Psoas muscle (tissue), 8 donors: Measurements from ENCODE around the gene AMOT. TPM values are rescaled to one million over a fixed set of nuclear protein-coding genes. Genes with fewer than 3 reads are reported as not detected.

Source experiments
- ATAC-seq, 4 donors: fragments of 200-7000 bp; cut with Tn5 transposase; one replicate each; pipeline ENCODE4 v1.9.1; 2020; ENCODE audit warnings: moderate library complexity in 3 of 4, mild to moderate bottlenecking in 2 of 4
- DNase-seq, 2 donors: peaks; one replicate each; pipeline ENCODE4 v3.0.0-alpha.2; 2020
- H3K27ac ChIP-seq: fragments of 200-600 bp; one replicate; pipeline ENCODE4 v1.8.0; 2022
- H3K27me3 ChIP-seq, 3 donors: fragments of 200-600 bp in 1 of 3; one replicate each; pipeline versions ENCODE4 v1.6.1 to v1.8.0; 2013 to 2022; ENCODE audit warnings: low read length in 2 of 3, mild to moderate bottlenecking in 2 of 3, moderate library complexity in 1 of 3; ENCODE audit not compliant: insufficient read depth in 3 of 3
- H3K36me3 ChIP-seq, 2 donors: fragments of 200-600 bp in 1 of 2; one replicate each; pipeline versions ENCODE4 v1.6.1 to v1.8.0; 2013 to 2022; ENCODE audit warnings: low read depth in 1 of 2, mild to moderate bottlenecking in 1 of 2, moderate library complexity in 1 of 2; ENCODE audit not compliant: insufficient read depth in 1 of 2
- H3K4me1 ChIP-seq: fragments of 200-600 bp; one replicate; pipeline ENCODE4 v1.8.0; 2022
- H3K4me3 ChIP-seq: fragments of 200-600 bp; one replicate; pipeline ENCODE4 v1.8.0; 2022; ENCODE audit warnings: mild to moderate bottlenecking
- H3K9me3 ChIP-seq: fragments of 200-600 bp; one replicate; pipeline ENCODE4 v1.8.0; 2022
- WGBS, 3 donors: extraction: QIAGEN DNeasy Blood & Tissue Kit; methylation state at CpG; one replicate each; pipeline versions ENCODE4 v1.1.6 to v1.1.7; 2013; 5-methylcytosine and 5-hydroxymethylcytosine counted together
- intact Hi-C, 2 donors: fragments of 100-400 bp; cut with DNase I; formaldehyde crosslinking; loops; one replicate each; pipeline versions ENCODE4 v1.11.0 to v1.14.2; 2022
- long read RNA-seq, 2 donors: library from polyadenylated mRNA; unstranded; transcript quantifications; one replicate each; pipeline ENCODE4 v2.0.0, GENCODE V29; 2021
- polyA plus RNA-seq, 3 donors: library from polyadenylated mRNA; stranded (reverse); fragments of 200-250 nt; gene quantifications; one replicate each; pipeline ENCODE4 v1.2.3, GENCODE V29; 2013
- total RNA-seq, 4 donors: library from RNA; stranded (reverse); fragmentation: NEBNext Ultra II Directional in 2 of 4; extraction: Animal tissue kit (Norgen Biotek cat#: 25700) in 2 of 4; gene quantifications; one replicate each; pipeline versions ENCODE4 v1.2.1 to v1.2.4, GENCODE V29; 2021 to 2023
- TF ChIP-seq, protein P1 (sequence below): fragments of 200-600 bp; IDR thresholded peaks from one replicate; pipeline ENCODE4 v1.8.0; 2022; ENCODE audit warnings: antibody characterized with exemption
- donor health status: healthy with polysubstance abuse.
- donor health status: DM: no; HTN: no; CAD: no; lungs with moderate emphysema.
- donor health status: Bipolar disorder and iron deficiency.
- donor health status: healthy.
- donor health status: DM: yes; HTN: yes; CAD: no.
- donor health status: DM: no; HTN: no; CAD: no.
- donor health status: DM: no; HTN: no; CAD: no.
- donor health status: DM: yes; HTN: yes; CAD: no.

Gene AMOT, protein sequence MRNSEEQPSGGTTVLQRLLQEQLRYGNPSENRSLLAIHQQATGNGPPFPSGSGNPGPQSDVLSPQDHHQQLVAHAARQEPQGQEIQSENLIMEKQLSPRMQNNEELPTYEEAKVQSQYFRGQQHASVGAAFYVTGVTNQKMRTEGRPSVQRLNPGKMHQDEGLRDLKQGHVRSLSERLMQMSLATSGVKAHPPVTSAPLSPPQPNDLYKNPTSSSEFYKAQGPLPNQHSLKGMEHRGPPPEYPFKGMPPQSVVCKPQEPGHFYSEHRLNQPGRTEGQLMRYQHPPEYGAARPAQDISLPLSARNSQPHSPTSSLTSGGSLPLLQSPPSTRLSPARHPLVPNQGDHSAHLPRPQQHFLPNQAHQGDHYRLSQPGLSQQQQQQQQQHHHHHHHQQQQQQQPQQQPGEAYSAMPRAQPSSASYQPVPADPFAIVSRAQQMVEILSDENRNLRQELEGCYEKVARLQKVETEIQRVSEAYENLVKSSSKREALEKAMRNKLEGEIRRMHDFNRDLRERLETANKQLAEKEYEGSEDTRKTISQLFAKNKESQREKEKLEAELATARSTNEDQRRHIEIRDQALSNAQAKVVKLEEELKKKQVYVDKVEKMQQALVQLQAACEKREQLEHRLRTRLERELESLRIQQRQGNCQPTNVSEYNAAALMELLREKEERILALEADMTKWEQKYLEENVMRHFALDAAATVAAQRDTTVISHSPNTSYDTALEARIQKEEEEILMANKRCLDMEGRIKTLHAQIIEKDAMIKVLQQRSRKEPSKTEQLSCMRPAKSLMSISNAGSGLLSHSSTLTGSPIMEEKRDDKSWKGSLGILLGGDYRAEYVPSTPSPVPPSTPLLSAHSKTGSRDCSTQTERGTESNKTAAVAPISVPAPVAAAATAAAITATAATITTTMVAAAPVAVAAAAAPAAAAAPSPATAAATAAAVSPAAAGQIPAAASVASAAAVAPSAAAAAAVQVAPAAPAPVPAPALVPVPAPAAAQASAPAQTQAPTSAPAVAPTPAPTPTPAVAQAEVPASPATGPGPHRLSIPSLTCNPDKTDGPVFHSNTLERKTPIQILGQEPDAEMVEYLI
- total RNA-seq (100 to 1,000 TPM in 3 of 4 donors, 10 to 100 TPM in 1; 72.6 to 148 (median 143) TPM), polyA plus RNA-seq (10 to 100 TPM in 1 of 3 donors, 1 to 10 TPM in 2; 2.5 to 21.0 (median 9.5) TPM)
- long read RNA-seq, donor 1, partial matches to known transcripts: 3 of 9 reads
- long read RNA-seq, donor 1, other reads (novel, unspliced or antisense): 6 of 9 reads
- long read RNA-seq, donor 2, partial matches to known transcripts: 10 of 18 reads
- long read RNA-seq, donor 2, other reads (novel, unspliced or antisense): 8 of 18 reads

DNA sequence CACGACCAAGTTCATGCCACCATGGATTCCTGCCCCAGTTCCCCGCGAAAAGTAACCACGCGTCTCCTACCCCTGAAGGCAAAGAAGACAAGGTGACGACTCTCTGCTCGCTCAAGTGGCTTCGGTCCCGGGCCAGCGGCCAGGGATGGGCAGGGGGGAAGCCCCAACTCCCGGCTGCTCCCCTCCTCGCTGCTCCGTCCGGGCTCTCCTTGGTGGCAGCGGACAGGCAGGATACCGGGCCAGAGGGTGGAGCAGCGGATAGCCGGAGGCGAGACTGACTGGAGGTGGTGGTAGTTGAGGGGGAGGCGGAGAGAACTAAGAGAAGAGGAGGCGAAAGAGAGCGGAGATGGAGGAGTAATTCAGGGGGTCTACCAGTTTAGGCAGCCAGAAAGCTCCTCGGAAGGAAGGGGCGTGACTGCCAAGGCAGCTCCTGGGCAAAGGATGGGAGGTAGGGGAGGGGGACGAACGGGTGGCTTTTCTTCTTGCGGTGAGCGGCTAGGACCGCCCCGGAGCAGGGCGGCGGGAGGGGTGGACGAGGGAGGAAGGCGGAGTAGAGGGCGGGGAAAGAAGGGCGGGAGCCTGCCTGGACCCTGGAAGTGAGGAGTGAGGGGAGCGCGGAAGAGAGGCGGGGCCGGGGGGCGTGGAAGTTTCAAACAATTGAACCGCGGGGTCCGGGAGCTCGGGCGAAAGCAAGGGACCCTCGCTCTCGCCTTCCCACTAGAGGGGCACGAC is at the start of gene AMOT:
Gene AMOT, minus strand, starts transcription at position 450 of the 732 bp plus-strand sequence. CDS start 17,705 bp downstream, outside the sequence.
- Histone ChIP-seq H3K4me1 (no peaks in the 10 kb centered on the region), H3K27ac (peak within 1 kb of the TSS; percentile 70), H3K27me3 (peaks cover 0 to 28% (median 0%) of the 10 kb centered on the region in 3 donors), H3K4me3 (peak within 1 kb of the TSS; percentile 71), H3K9me3 (no peaks in the 10 kb centered on the region), H3K36me3 (no peaks in the 10 kb centered on the region)
- TF ChIP-seq, protein P1, sequence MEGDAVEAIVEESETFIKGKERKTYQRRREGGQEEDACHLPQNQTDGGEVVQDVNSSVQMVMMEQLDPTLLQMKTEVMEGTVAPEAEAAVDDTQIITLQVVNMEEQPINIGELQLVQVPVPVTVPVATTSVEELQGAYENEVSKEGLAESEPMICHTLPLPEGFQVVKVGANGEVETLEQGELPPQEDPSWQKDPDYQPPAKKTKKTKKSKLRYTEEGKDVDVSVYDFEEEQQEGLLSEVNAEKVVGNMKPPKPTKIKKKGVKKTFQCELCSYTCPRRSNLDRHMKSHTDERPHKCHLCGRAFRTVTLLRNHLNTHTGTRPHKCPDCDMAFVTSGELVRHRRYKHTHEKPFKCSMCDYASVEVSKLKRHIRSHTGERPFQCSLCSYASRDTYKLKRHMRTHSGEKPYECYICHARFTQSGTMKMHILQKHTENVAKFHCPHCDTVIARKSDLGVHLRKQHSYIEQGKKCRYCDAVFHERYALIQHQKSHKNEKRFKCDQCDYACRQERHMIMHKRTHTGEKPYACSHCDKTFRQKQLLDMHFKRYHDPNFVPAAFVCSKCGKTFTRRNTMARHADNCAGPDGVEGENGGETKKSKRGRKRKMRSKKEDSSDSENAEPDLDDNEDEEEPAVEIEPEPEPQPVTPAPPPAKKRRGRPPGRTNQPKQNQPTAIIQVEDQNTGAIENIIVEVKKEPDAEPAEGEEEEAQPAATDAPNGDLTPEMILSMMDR: no peak
- ATAC-seq (peak; percentile 83 to 88 (median 86)), DNase-seq (peak; percentile 79 to 84)
- intact Hi-C loops: no loop called here
- WGBS, 3 donors: 0 to 20% (median 1%) methylated on average over 25 to 48 of the region's 49 CpGs

DNA sequence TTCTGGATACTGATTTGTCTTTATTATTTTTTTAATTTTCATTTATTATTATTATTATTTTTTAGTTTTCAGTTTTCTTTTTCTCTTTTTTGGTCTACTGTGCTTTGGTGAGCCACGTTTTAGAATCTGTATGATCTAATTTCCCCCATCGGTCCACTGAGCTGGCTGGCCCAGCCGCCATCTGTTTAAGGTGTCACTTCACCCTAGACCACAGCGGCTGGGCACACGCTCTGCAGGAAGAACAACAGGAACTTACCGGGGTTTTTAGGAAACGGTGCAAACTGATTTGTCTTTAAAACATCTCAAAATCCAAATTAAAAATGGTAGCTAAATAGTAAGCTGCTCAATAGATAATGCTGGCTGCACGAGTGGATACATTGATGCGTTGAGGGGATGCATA is 48.8 kb upstream of the AMOT start:
- H3K27me3 ChIP-seq: no peaks in the 10 kb centered on the region
- H3K4me3 ChIP-seq: no peak overlapping the region
- H3K4me1 ChIP-seq: no peaks in the 10 kb centered on the region
- TF ChIP-seq, protein P1: no peak
- no peak for DNase-seq
- no peak overlapping the region for H3K27ac ChIP-seq
- H3K36me3 ChIP-seq: no peaks in the 10 kb centered on the region
- H3K9me3 ChIP-seq: no peaks in the 10 kb centered on the region
- WGBS, 3 donors: 52 to 58% (median 55%) methylated on average over 9 of the region's 9 CpGs
- ATAC-seq: no peak
- intact Hi-C loops: no loop called here

DNA sequence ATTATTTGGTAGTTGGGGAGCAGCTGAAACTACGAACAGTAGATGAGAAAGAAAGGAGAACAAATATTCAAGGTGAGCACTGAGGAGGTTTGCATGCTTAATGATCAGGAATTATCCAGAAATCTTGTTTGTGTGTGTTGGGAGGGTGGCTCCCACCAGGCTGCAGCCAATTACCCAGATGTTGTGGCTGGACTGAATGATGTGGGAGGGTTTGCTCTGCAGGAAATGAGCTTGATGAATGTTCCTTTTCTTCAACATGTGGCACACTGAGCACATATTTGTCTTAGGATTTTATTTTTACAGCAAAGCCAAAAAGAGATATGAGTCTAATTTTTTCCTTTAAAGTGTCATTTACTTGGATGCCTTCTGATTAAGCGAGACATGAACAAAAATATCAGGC is 48.3 kb upstream of the AMOT start:
- TF ChIP-seq, protein P1: no peak
- WGBS, 3 donors: 63 to 64% (median 64%) methylated on average over 2 of the region's 2 CpGs
- intact Hi-C loops: no loop called here
- Histone ChIP-seq H3K27ac (no peak overlapping the region), H3K27me3 (no peaks in the 10 kb centered on the region), H3K36me3 (no peaks in the 10 kb centered on the region), H3K4me1 (no peaks in the 10 kb centered on the region), H3K9me3 (no peaks in the 10 kb centered on the region), H3K4me3 (no peak overlapping the region)
- DNase-seq: no peak
- no peak for ATAC-seq

DNA sequence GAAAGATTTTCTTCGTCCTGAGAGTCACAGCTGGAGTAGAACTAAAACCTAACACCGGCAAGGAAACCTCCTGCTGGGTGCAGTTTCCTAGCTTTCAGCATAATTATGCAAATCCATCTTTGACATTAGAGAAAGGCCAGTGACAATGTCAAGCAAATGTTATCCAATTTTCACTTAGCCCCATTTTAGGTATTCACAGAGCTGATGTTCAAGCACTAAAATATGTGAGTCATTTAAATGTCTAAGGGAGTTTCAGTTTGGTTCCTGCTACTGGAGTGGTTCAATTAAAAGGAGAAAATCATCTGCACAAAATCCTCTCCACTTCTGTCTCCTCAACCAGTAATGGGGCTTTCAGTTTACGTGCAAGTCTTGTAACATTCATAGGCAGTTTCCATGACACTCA is 37.1 kb upstream of the AMOT start:
- TF ChIP-seq, protein P1: no peak
- Histone ChIP-seq H3K4me3 (no peak overlapping the region), H3K27me3 (peaks cover 0 to 18% (median 0%) of the 10 kb centered on the region in 3 donors), H3K27ac (no peak overlapping the region), H3K36me3 (no peaks in the 10 kb centered on the region), H3K9me3 (no peaks in the 10 kb centered on the region), H3K4me1 (no peaks in the 10 kb centered on the region)
- WGBS, 3 donors: 53 to 76% (median 74%) methylated on average over 3 of the region's 3 CpGs
- intact Hi-C loops: no loop called here
- ATAC-seq (no peak), DNase-seq (no peak)
